Mesendoderm (in vitro differentiated cells): ENCODE measurements around the gene PRODH.
"Not testable (repeated sequence)": the region's sequence is repeated elsewhere in the genome, so short reads cannot be mapped to it uniquely, and the experiment has no call there.

ENCODE experiments used
- DNase-seq: peaks from one replicate; pipeline ENCODE4 v3.0.0; 2013
- H2AK5ac ChIP-seq: 2 replicates; pipeline ENCODE4 v1.6.1; 2013; ENCODE audit warnings: low read length, inconsistent platforms
- H2BK120ac ChIP-seq: 2 replicates; pipeline ENCODE4 v1.6.1; 2013; ENCODE audit warnings: low read depth, mild to moderate bottlenecking, low read length, moderate library complexity, mixed read lengths
- H2BK15ac ChIP-seq: replicated peaks from 2 replicates; pipeline ENCODE4 v1.6.1; 2013; ENCODE audit warnings: low read depth, mild to moderate bottlenecking, moderate library complexity
- H2BK5ac ChIP-seq: 2 replicates; pipeline ENCODE4 v1.6.1; 2013; ENCODE audit warnings: low read length, inconsistent platforms
- H3K18ac ChIP-seq: 2 replicates; pipeline ENCODE4 v1.6.1; 2013; ENCODE audit warnings: mild to moderate bottlenecking, low read length, mixed read lengths
- H3K23ac ChIP-seq: one replicate; pipeline ENCODE4 v1.6.1; 2013; ENCODE audit warnings: low read length
- H3K27ac ChIP-seq: 2 replicates; pipeline ENCODE4 v1.5.1; 2013; ENCODE audit warnings: low read depth, mild to moderate bottlenecking, inconsistent platforms, low read length, moderate library complexity
- H3K27me3 ChIP-seq: 2 replicates; pipeline ENCODE4 v1.6.1; 2013; ENCODE audit warnings: low read length, control low read depth, mild to moderate bottlenecking, inconsistent platforms; ENCODE audit not compliant: insufficient read depth, poor library complexity
- H3K36me3 ChIP-seq: 2 replicates; pipeline ENCODE4 v1.6.1; 2013; ENCODE audit warnings: low read length, inconsistent platforms; ENCODE audit not compliant: control insufficient read depth, insufficient read depth
- H3K4ac ChIP-seq: one replicate; pipeline ENCODE4 v1.6.1; 2013; ENCODE audit warnings: low read depth, mild to moderate bottlenecking, low read length, moderate library complexity
- H3K4me1 ChIP-seq: 2 replicates; pipeline ENCODE4 v1.6.1; 2013; ENCODE audit warnings: low read depth, low read length, inconsistent platforms; ENCODE audit not compliant: control insufficient read depth
- H3K4me2 ChIP-seq: 2 replicates; pipeline ENCODE4 v1.6.1; 2013; ENCODE audit warnings: low read length
- H3K4me3 ChIP-seq: 2 replicates; pipeline ENCODE4 v1.5.1; 2013; ENCODE audit warnings: mild to moderate bottlenecking, low read length
- H3K56ac ChIP-seq: one replicate; pipeline ENCODE4 v1.6.1; 2013; ENCODE audit warnings: low read length
- H3K79me1 ChIP-seq: 2 replicates; pipeline ENCODE4 v1.6.1; 2013; ENCODE audit warnings: low read length, inconsistent platforms
- H3K79me2 ChIP-seq: 2 replicates; pipeline ENCODE4 v1.6.1; 2013; ENCODE audit warnings: mild to moderate bottlenecking, low read length; ENCODE audit not compliant: control insufficient read depth, insufficient read depth
- H3K9ac ChIP-seq: 2 replicates; pipeline ENCODE4 v1.6.1; 2013; ENCODE audit warnings: low read length, inconsistent platforms
- H4K5ac ChIP-seq: one replicate; pipeline ENCODE4 v1.6.1; 2013; ENCODE audit warnings: low read length
- H4K8ac ChIP-seq: one replicate; pipeline ENCODE4 v1.6.1; 2013; ENCODE audit warnings: low read depth, mild to moderate bottlenecking, control low read depth, low read length, moderate library complexity
- WGBS: extraction: QIAGEN DNeasy Blood & Tissue Kit; methylation state at CpG from one replicate; pipeline ENCODE4 v1.1.7; 2013; ENCODE audit warnings: low lambda C conversion rate, missing lambda C conversion rate; ENCODE audit not compliant: insufficient coverage; ENCODE audit errors: extremely low coverage; 5-methylcytosine and 5-hydroxymethylcytosine counted together

Gene PRODH

DNA sequence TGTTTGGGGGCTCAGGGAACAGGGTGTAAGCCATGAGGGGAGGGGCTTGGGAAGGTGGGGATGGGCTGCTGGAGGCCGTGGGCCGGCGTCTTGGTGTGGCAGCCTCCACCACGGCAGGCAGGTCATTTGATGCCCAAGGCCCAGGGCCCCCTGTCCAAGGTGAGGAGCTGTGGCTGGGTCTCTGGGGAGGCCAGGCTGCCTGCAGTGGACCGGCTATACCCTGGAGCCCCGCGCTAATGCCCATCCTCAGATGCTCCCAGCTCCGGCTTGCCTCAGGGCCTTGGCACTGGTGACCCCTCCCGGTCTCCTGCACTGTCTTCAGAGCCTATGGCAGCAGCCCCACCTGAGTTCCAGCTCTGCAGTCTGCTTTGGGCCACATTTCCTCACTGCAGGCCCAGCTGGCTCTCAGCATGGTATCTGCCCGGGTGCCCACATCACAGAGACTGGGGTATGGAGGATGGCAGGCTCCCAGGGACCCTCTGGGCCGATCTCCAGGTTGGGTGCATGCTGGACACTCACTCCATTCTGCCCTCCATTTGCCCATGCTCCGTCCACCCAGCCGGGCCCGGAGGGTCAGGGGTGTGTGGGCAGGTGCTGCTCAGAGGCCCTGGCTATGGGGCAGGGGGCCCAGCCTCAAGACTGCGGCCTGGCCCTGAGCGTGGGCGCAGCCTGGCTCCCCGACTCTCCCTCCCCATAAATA, 21.7 kb upstream of the PRODH start:
- H3K4ac ChIP-seq, H3K56ac ChIP-seq, H3K4me3 ChIP-seq, H4K8ac ChIP-seq, DNase-seq, H3K79me2 ChIP-seq, H3K27ac ChIP-seq, H3K27me3 ChIP-seq, H4K5ac ChIP-seq, H2BK5ac ChIP-seq, H3K36me3 ChIP-seq, H2AK5ac ChIP-seq, H3K4me2 ChIP-seq, H2BK15ac ChIP-seq, H3K79me1 ChIP-seq, H3K4me1 ChIP-seq, H3K23ac ChIP-seq, H2BK120ac ChIP-seq, H3K9ac ChIP-seq, H3K18ac ChIP-seq: not testable (repeated sequence)
- no CpG with 5 or more reads among the region's 18 CpGs for WGBS

DNA sequence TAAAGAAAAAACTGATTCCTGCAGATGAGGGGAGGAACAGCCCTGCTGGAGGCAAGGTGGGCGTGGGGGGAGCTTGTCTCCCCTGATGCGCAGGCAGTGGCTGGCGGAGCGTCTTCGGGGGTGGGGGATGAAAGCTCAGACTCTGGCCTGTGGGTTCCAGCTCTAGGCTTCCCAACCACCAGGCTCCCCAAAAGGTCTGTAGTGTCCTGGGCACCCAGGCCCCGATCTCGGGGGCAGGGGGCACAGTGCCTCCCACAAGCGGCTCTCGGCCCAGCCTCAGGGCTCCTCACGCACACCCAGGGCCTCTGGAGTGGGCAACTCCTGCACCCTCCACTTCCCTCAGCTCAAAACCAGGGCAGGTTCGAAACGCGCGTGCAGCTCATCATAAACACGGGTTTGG, 20.9 kb upstream of the PRODH start:
- not testable (repeated sequence) for H3K36me3 ChIP-seq, DNase-seq, H2AK5ac ChIP-seq, H3K4me1 ChIP-seq, H3K4ac ChIP-seq, H2BK5ac ChIP-seq, H3K23ac ChIP-seq, H3K79me1 ChIP-seq, H3K4me3 ChIP-seq, H3K27ac ChIP-seq, H4K5ac ChIP-seq, H3K27me3 ChIP-seq, H3K79me2 ChIP-seq, H3K9ac ChIP-seq, H3K56ac ChIP-seq, H3K4me2 ChIP-seq, H3K18ac ChIP-seq, H2BK15ac ChIP-seq, H4K8ac ChIP-seq, H2BK120ac ChIP-seq
- WGBS = no CpG with 5 or more reads among the region's 15 CpGs

DNA sequence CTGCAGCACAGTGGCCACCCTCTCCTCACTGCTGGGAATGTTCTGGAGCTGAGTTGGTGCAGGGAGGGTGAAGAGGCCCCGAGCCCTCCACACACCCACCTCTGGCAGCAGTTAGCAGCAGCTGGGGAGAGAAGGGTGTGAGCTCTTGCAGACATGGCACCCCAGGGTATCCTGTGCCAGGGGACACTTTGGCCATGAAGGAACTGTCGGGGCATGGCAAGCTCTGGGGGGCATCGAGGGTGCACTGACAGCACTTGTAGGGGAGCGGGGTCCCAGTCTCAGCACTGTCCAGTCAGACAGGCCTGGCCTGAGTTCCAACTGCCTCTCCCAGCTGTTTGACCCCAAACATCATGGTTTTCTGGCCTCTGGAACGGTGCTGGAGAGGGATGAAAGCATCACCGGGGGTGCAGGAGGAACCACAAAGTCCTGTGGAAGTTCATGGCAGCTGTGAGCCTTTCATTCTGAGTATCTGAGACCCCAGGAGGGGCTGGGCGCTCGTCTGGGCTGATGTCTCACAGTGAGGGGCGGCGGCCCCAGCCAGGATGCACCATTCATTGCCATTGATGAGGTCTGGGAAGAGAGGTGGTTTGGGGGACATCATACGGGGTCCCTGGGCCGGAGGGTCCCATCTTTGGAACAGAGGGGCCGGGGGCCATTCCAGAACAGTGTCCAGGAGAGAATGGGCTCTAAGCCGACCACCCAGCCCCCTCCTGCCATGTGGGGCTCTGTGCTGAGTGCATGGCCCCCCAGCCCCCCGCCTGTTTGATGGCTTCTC, 20.2 kb upstream of the PRODH start:
- H2BK120ac ChIP-seq, H3K56ac ChIP-seq, H3K4me3 ChIP-seq, H3K18ac ChIP-seq, DNase-seq, H3K23ac ChIP-seq, H3K4me1 ChIP-seq, H4K5ac ChIP-seq, H2BK5ac ChIP-seq, H3K27me3 ChIP-seq, H3K27ac ChIP-seq, H2AK5ac ChIP-seq, H3K4me2 ChIP-seq, H4K8ac ChIP-seq, H3K36me3 ChIP-seq, H3K4ac ChIP-seq, H2BK15ac ChIP-seq, H3K9ac ChIP-seq, H3K79me2 ChIP-seq, H3K79me1 ChIP-seq: not testable (repeated sequence)
- no CpG with 5 or more reads among the region's 15 CpGs for WGBS

DNA sequence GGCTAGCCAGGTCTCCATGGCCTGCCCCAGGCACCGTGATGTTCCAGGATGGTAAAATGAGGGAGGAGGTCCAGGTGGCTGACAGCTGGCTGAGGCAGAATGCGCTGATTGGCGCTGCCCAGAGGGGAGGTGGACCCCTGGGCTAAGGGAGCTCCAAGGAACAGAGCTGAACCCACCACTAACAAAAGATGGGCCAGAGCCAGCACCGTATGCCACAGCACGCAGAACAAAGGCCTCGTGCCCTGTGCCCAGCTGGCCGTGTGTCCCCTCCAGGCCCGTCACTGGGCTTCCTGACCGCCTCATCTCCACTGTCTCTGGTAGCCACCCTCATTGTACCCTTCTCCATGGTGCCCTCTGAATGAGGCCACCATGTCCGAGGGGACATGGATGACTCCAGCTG, 19.6 kb upstream of the PRODH start:
- Histone ChIP-seq H2BK120ac (no peak overlapping the region), H3K79me1 (no peaks in the 10 kb centered on the region), H3K36me3 (no peaks in the 10 kb centered on the region), H3K27ac (no peak overlapping the region), H4K8ac (no peak overlapping the region), H3K79me2 (no peaks in the 10 kb centered on the region), H3K23ac (no peak overlapping the region), H3K18ac (no peak overlapping the region), H4K5ac (no peak overlapping the region), H2BK15ac (no peak overlapping the region), H3K4me1 (no peaks in the 10 kb centered on the region), H3K56ac (no peak overlapping the region), H3K9ac (no peak overlapping the region), H2AK5ac (no peak overlapping the region), H3K27me3 (no peaks in the 10 kb centered on the region), H3K4me3 (no peak overlapping the region), H2BK5ac (no peak overlapping the region), H3K4me2 (no peak overlapping the region), H3K4ac (no peak overlapping the region)
- no peak for DNase-seq
- WGBS = no CpG with 5 or more reads among the region's 10 CpGs

DNA sequence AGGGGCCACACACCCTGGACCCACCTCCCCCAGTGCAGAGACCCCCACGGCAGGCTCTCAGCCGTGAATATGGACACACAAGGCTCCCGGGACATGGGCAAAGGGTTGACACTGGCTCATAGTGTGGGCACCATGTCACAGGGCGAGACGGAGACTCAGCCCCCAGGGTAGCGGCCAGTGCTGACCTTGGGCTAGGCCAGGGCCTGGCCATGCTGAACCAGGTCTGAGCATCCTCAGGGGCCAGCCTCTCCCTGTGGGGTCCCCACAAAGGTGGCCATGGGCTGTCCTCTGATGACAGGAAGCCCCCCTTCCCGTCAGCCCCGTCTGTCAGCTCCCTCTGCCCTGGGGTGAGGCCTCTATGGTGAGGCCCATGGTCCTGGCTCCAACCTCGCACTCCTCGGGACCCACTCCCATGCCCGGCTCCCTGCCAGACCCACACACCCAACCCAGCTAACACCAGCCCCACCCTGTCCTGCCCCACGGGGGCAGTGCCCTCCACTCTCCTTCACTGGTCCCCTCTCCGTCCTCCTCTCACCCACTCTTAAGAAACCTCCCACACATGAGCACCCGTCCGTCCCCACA, 19.0 kb upstream of the PRODH start:
- H2AK5ac ChIP-seq = no peak overlapping the region
- no peaks in the 10 kb centered on the region for H3K79me1 ChIP-seq
- H3K79me2 ChIP-seq = no peaks in the 10 kb centered on the region
- no peak overlapping the region for H3K4ac ChIP-seq
- H3K27ac ChIP-seq = no peak overlapping the region
- no peak overlapping the region for H3K23ac ChIP-seq
- no peak overlapping the region for H3K4me3 ChIP-seq
- no CpG with 5 or more reads among the region's 15 CpGs for WGBS
- no peak overlapping the region for H4K5ac ChIP-seq
- H2BK120ac ChIP-seq = no peak overlapping the region
- no peaks in the 10 kb centered on the region for H3K36me3 ChIP-seq
- no peak overlapping the region for H3K4me2 ChIP-seq
- no peak overlapping the region for H3K9ac ChIP-seq
- H2BK5ac ChIP-seq = no peak overlapping the region
- DNase-seq = no peak
- H3K27me3 ChIP-seq = no peaks in the 10 kb centered on the region
- H3K56ac ChIP-seq = no peak overlapping the region
- no peaks in the 10 kb centered on the region for H3K4me1 ChIP-seq
- no peak overlapping the region for H4K8ac ChIP-seq
- H2BK15ac ChIP-seq = no peak overlapping the region
- no peak overlapping the region for H3K18ac ChIP-seq
